Measurements from ENCODE around the gene CCDC188. TPM values are rescaled to one million over a fixed set of nuclear protein-coding genes. Genes with fewer than 3 reads are reported as not detected.

Gene CCDC188
- total and polyA plus RNA-seq, 9 of the 15 experiments (the other 6 are each of a cell fraction or from before 2014, with no cell fraction given), result not detected

GRCh38 chr22:20178915-20179227 lies 28.0 kb upstream of the CCDC188 start:
- H3K27me3 ChIP-seq (ENCODE audit: control insufficient read depth in 2 of 2, insufficient read depth in 2 of 2, low read length in 2 of 2), result peaks cover 78 to 94% of the 10 kb centered on the region in 2 experiments; a peak in 4 of 5 replicates
- no peak overlapping the region for H3K4me2 ChIP-seq (ENCODE audit: insufficient read depth, low read length)
- 3% methylated on average over 10 of the region's 10 CpGs for WGBS (ENCODE audit: insufficient coverage, low coverage, missing lambda C conversion rate)
- FAIRE-seq (no peak), ATAC-seq (no peak), DNase-seq (ENCODE audit: extremely low read depth in 1 of 4, low spot score in 3 of 4) (no peak)
- CTCF ChIA-PET (ENCODE audit: low intra/inter-chr PET ratio), result no interaction called here
- peaks cover 60% of the 10 kb centered on the region for H4K20me1 ChIP-seq (replicated peaks; ENCODE audit: control insufficient read depth, insufficient read depth, low read length)
- H3K79me2 ChIP-seq (ENCODE audit: control insufficient read depth, insufficient read depth, low read length), result no peaks in the 10 kb centered on the region
- no peak overlapping the region for H2AFZ ChIP-seq (ENCODE audit: low read depth, low read length)
- no TSS peak for BruUV-seq (replicated peaks)
- H3K9me3 ChIP-seq (replicated peaks; ENCODE audit: control insufficient read depth, insufficient read depth, low read depth, low read length), result no peaks in the 10 kb centered on the region
- no peak overlapping the region for H3K4me3 ChIP-seq
- POLR2A ChIA-PET, result interaction anchor here (0.5 to 2.2 kb wide), 8 partner anchors 11 to 478 kb away, joined by 3 to 6 read pairs (median 3); no protein-coding TSS in a partner anchor
- no peak overlapping the region for H3K27ac ChIP-seq (ENCODE audit: extremely low read depth, low read depth, low read length)
- no peak for TF ChIP-seq MYBL2 (IDR thresholded peaks at IDR 0.05; ENCODE audit: low read depth)
- 0 out of 2 replicates have a peak, but pooled peaks have one; percentile 70 for TF ChIP-seq MYBL2 (CRISPR knock-in tag; IDR thresholded peaks at IDR 0.05; ENCODE audit: borderline replicate concordance)
- TF ChIP-seq NR3C1 (CRISPR knock-in tag; IDR thresholded peaks at IDR 0.05), result 0 out of 2 replicates have a peak, but pooled peaks have one; percentile 19
- TF ChIP-seq KDM2B (CRISPR knock-in tag; IDR thresholded peaks at IDR 0.05), result no peak
- no peak for TF ChIP-seq ILF3 (IDR thresholded peaks at IDR 0.05; ENCODE audit: borderline replicate concordance)
- no peak for TF ChIP-seq MIER1 (IDR thresholded peaks at IDR 0.05; ENCODE audit: low read depth)
- no peak for TF ChIP-seq TCF15 (CRISPR knock-in tag; IDR thresholded peaks at IDR 0.05)
- TF ChIP-seq SMARCA5 (IDR thresholded peaks at IDR 0.05), result no peak
- TF ChIP-seq HDAC1 (IDR thresholded peaks at IDR 0.05), result no peak
- TF ChIP-seq PHF8 (IDR thresholded peaks at IDR 0.05; ENCODE audit: borderline replicate concordance, low read length), result peak; percentile 1; the same call in 1 of the 2 replicates
- H3K9me1 ChIP-seq (ENCODE audit: control insufficient read depth, insufficient read depth, low read length), result no peaks in the 10 kb centered on the region
- intact Hi-C loops (cut with micrococcal nuclease), result loop anchor here (5.0 kb wide), 1 partner anchor 88 kb away; the partner anchor contains the start of gene RTN4R
- peaks cover 0 to 67% of the 10 kb centered on the region in 2 experiments; a peak in 1 of 5 replicates for H3K4me1 ChIP-seq (replicated peaks in 1 of 2; ENCODE audit: control insufficient read depth in 2 of 2, insufficient read depth in 2 of 2, low read length in 2 of 2)
- H3K9ac ChIP-seq (ENCODE audit: insufficient read depth in 1 of 2, low read depth in 2 of 2, low read length in 2 of 2), result peak overlapping the region in 1 of 2 experiments; percentile 9; a peak in 1 of 4 replicates
- in situ Hi-C loops (cut with MboI), result no loop called here
- H3K36me3 ChIP-seq (ENCODE audit: control insufficient read depth, insufficient read depth, low read length), result no peaks in the 10 kb centered on the region
